Astrocyte of the cerebellum (primary cell): ENCODE data around the gene ATP6V0C.

Experiments
- DNase-seq: peaks from one replicate; pipeline ENCODE4 v3.0.0-alpha.2; 2011; ENCODE audit warnings: low read depth
- H3K4me3 ChIP-seq: 2 replicates; pipeline ENCODE4 v1.5.1; 2011; ENCODE audit warnings: mild to moderate bottlenecking, low read depth, low read length, moderate library complexity
- CTCF ChIP-seq: IDR thresholded peaks from 2 replicates; pipeline ENCODE4 v1.5.1; 2012; ENCODE audit warnings: low read length, low read depth, moderate library complexity, mild to moderate bottlenecking; ENCODE audit errors: missing control alignments
- in situ Hi-C: cut with HindIII; loops from 2 replicates; pipeline ENCODE4 v1.10.0; 2017; ENCODE audit warnings: low sequenced_read_pairs

ATP6V0C gene

GRCh38 chr16:2513405-2514332 is at the start of gene ATP6V0C:
Gene ATP6V0C, plus strand, starts transcription at chr16:2513952. Its CDS starts 152 bp downstream, at chr16:2514104.
- in situ Hi-C loops = no loop called here
- TF ChIP-seq CTCF = no peak
- H3K4me3 ChIP-seq = peak within 1 kb of the TSS; percentile 52
- peak; percentile 52 for DNase-seq

GRCh38 chr16:2464333-2464732 is 49.4 kb upstream of the ATP6V0C start:
- no peak for DNase-seq
- in situ Hi-C loops = no loop called here
- TF ChIP-seq CTCF = no peak
- no peak overlapping the region for H3K4me3 ChIP-seq

GRCh38 chr16:2465653-2466415 is 47.9 kb upstream of the ATP6V0C start:
- DNase-seq = no peak
- in situ Hi-C loops = no loop called here
- peak; percentile 35 for TF ChIP-seq CTCF

GRCh38 chr16:2466667-2467527 is 46.9 kb upstream of the ATP6V0C start:
- TF ChIP-seq CTCF = no peak
- DNase-seq = no peak
- in situ Hi-C loops = no loop called here
- H3K4me3 ChIP-seq = no peak overlapping the region

More at GRCh38 chr16:2465653-2466415, 47.9 kb upstream of the ATP6V0C start:
- no peak overlapping the region for H3K4me3 ChIP-seq

- H3K4me3 ChIP-seq = peak overlapping the region; percentile 35
- peak; percentile 32 for DNase-seq
- in situ Hi-C loops = no loop called here
- no peak for TF ChIP-seq CTCF
Observed at GRCh38 chr16:2467528-2468232, 46.1 kb upstream of the ATP6V0C start.
